Mesenchymal stem cell (in vitro differentiated cells and primary cell): Measurements from ENCODE around the gene AOX1.
A peak's percentile ranks its signal among the peaks of the same experiment; 100 is the strongest.

ENCODE experiments used
- DNase-seq: peaks from one replicate; pipeline ENCODE4 v3.0.0-alpha.2; 2013
- H2AFZ ChIP-seq: one replicate; pipeline ENCODE4 v1.6.1; 2013; ENCODE audit warnings: low read depth, mild to moderate bottlenecking, control low read depth, inconsistent platforms, low read length, moderate library complexity
- H2AK5ac ChIP-seq: 2 replicates; pipeline ENCODE4 v1.6.1; 2013; ENCODE audit warnings: low read length, moderate library complexity, mild to moderate bottlenecking, inconsistent platforms; ENCODE audit not compliant: severe bottlenecking
- H2BK120ac ChIP-seq: one replicate; pipeline ENCODE4 v1.6.1; 2013; ENCODE audit warnings: low read depth, mild to moderate bottlenecking, inconsistent platforms, low read length, moderate library complexity
- H2BK12ac ChIP-seq, 2 experiments: one replicate each; pipeline ENCODE4 v1.6.1; 2013; ENCODE audit warnings: inconsistent platforms in 2 of 2, low read length in 2 of 2, mild to moderate bottlenecking in 2 of 2, moderate library complexity in 2 of 2, control low read depth in 1 of 2
- H2BK15ac ChIP-seq: one replicate; pipeline ENCODE4 v1.6.1; 2013; ENCODE audit warnings: mild to moderate bottlenecking, low read depth, inconsistent platforms; ENCODE audit not compliant: poor library complexity, severe bottlenecking
- H2BK5ac ChIP-seq: 2 replicates; pipeline ENCODE4 v1.6.1; 2013; ENCODE audit warnings: low read depth, mild to moderate bottlenecking, low read length, control low read depth, inconsistent platforms; ENCODE audit not compliant: poor library complexity, severe bottlenecking
- H3K14ac ChIP-seq, 2 experiments: one replicate each; pipeline ENCODE4 v1.6.1; 2013; ENCODE audit warnings: inconsistent platforms in 2 of 2, low read length in 2 of 2, control low read depth in 1 of 2, mild to moderate bottlenecking in 1 of 2, moderate library complexity in 1 of 2
- H3K18ac ChIP-seq, 2 experiments: one replicate each; pipeline ENCODE4 v1.6.1; 2013; ENCODE audit warnings: inconsistent platforms in 2 of 2, low read length in 2 of 2, control low read depth in 1 of 2, low read depth in 1 of 2, mild to moderate bottlenecking in 1 of 2
- H3K23ac ChIP-seq, 2 experiments: one replicate each; pipeline ENCODE4 v1.6.1; 2013; ENCODE audit warnings: inconsistent platforms in 2 of 2, low read length in 2 of 2, mild to moderate bottlenecking in 2 of 2, moderate library complexity in 2 of 2, control low read depth in 1 of 2
- H3K27ac ChIP-seq: 2 replicates; pipeline ENCODE4 v1.5.1; 2013; ENCODE audit warnings: mild to moderate bottlenecking, moderate library complexity, low read length, control low read depth, inconsistent platforms; ENCODE audit not compliant: poor library complexity, severe bottlenecking
- H3K27me3 ChIP-seq, 2 experiments: 2 replicates each; pipeline versions ENCODE4 v1.6.1 to v1.7.0; 2013; ENCODE audit warnings: low read length in 2 of 2, mild to moderate bottlenecking in 2 of 2, moderate library complexity in 2 of 2, control low read depth in 1 of 2, inconsistent platforms in 1 of 2; ENCODE audit not compliant: control insufficient read depth in 1 of 2, insufficient read depth in 1 of 2
- H3K36me3 ChIP-seq, 2 experiments: 2 replicates each; pipeline versions ENCODE4 v1.6.1 to v1.7.0; 2013; ENCODE audit warnings: low read length in 2 of 2, control low read depth in 1 of 2, inconsistent platforms in 1 of 2, low read depth in 1 of 2, mild to moderate bottlenecking in 1 of 2; ENCODE audit not compliant: insufficient read depth in 2 of 2, control insufficient read depth in 1 of 2
- H3K4ac ChIP-seq, 2 experiments: one replicate each; pipeline ENCODE4 v1.6.1; 2013; ENCODE audit warnings: inconsistent platforms in 2 of 2, low read length in 2 of 2, mild to moderate bottlenecking in 2 of 2, moderate library complexity in 2 of 2, control low read depth in 1 of 2, low read depth in 1 of 2
- H3K4me1 ChIP-seq: 2 replicates; pipeline ENCODE4 v1.6.1; 2013; ENCODE audit warnings: low read depth, low read length, control low read depth; ENCODE audit not compliant: control insufficient read depth, insufficient read depth
- H3K4me2 ChIP-seq: 2 replicates; pipeline ENCODE4 v1.6.1; 2013; ENCODE audit warnings: low read length, mild to moderate bottlenecking, inconsistent platforms; ENCODE audit not compliant: poor library complexity, severe bottlenecking
- H3K4me3 ChIP-seq, 2 experiments: 2 replicates each; pipeline versions ENCODE4 v1.5.1 to v1.7.0; 2013; ENCODE audit warnings: low read length in 2 of 2, mild to moderate bottlenecking in 2 of 2, control low read depth in 1 of 2, low read depth in 1 of 2; ENCODE audit not compliant: insufficient read depth in 1 of 2
- H3K79me1 ChIP-seq: replicated peaks from 2 replicates; pipeline ENCODE4 v1.6.1; 2013; ENCODE audit warnings: mild to moderate bottlenecking, control low read depth, low read length, inconsistent platforms; ENCODE audit not compliant: poor library complexity, severe bottlenecking
- H3K9ac ChIP-seq: 2 replicates; pipeline ENCODE4 v1.7.0; 2013; ENCODE audit warnings: mild to moderate bottlenecking, low read length, moderate library complexity
- H3K9me3 ChIP-seq: 2 replicates; pipeline ENCODE4 v1.7.0; 2013; ENCODE audit warnings: mild to moderate bottlenecking, low read length; ENCODE audit not compliant: control insufficient read depth
- H4K8ac ChIP-seq: one replicate; pipeline ENCODE4 v1.6.1; 2013; ENCODE audit warnings: inconsistent platforms, mild to moderate bottlenecking, low read length, moderate library complexity
- H4K91ac ChIP-seq: one replicate; pipeline ENCODE4 v1.6.1; 2013; ENCODE audit warnings: mild to moderate bottlenecking, low read length, inconsistent platforms
- WGBS: methylation state at CpG from one replicate; pipeline ENCODE4 v1.1.7; 2013; ENCODE audit warnings: mixed read lengths; 5-methylcytosine and 5-hydroxymethylcytosine counted together

Gene AOX1

DNA sequence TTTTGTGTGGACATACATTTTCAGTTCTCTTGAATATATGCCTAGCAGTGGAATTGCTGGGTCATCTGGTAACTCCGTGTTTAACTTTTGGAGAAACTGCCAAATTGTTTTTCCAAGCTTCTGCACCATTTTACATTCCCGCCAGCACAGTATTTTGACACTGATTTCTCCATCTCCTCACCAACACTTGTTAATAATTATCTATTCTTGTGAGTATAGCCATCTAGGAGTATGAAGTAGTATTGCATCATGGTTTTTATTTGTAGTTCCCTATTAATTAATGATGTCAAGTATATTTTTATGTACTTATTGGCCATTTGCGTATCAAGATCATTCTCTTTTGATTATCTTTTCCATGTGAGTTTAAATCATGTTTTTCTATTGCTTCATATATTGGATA, 17.9 kb upstream of the AOX1 start:
- Histone ChIP-seq H3K79me1 (peaks cover 13% of the 10 kb centered on the region), H4K91ac (no peak overlapping the region), H3K4me2 (no peak overlapping the region), H3K27ac (no peak overlapping the region), H3K4ac (no peak overlapping the region), H2BK120ac (no peak overlapping the region), H3K23ac (no peak overlapping the region), H3K18ac (no peak overlapping the region), H2BK5ac (no peak overlapping the region), H3K9me3 (no peaks in the 10 kb centered on the region), H2BK15ac (no peak overlapping the region), H4K8ac (no peak overlapping the region), H3K27me3 (no peaks in the 10 kb centered on the region), H3K14ac (no peak overlapping the region), H3K36me3 (no peaks in the 10 kb centered on the region), H2BK12ac (no peak overlapping the region), H3K9ac (no peak overlapping the region), H3K4me3 (no peak overlapping the region), H3K4me1 (no peaks in the 10 kb centered on the region), H2AFZ (no peak overlapping the region), H2AK5ac (no peak overlapping the region)
- no peak for DNase-seq
- WGBS, result 100% methylated on average over 1 of the region's 3 CpGs

DNA sequence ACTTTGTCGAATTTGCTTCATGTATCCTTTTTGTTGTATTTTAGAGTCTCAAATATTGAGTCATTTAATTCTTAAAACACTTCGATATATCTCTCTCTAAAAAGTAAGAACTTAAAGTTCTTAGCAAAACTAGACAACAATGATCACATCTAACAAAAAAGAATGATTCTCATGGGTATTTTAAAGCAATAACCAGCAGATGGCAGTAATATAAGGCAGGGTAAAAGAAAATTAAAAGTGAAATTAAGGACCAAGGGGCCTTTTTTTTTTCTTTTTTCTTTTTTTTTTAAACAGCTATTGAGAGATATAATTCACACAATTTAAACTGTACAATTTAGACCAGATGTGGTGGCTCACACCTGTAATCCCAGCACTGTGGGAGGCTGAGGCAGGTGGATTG, 9.9 kb upstream of the AOX1 start:
- Histone ChIP-seq H3K79me1 (peaks cover 2% of the 10 kb centered on the region), H3K9me3 (no peaks in the 10 kb centered on the region), H2AK5ac (no peak overlapping the region), H2BK120ac (no peak overlapping the region), H3K14ac (no peak overlapping the region), H3K36me3 (no peaks in the 10 kb centered on the region), H4K91ac (no peak overlapping the region), H3K9ac (no peak overlapping the region), H3K4me1 (no peaks in the 10 kb centered on the region), H3K4me3 (no peak overlapping the region), H3K27ac (no peak overlapping the region), H2BK5ac (no peak overlapping the region), H3K23ac (no peak overlapping the region), H4K8ac (no peak overlapping the region), H2BK12ac (no peak overlapping the region), H2AFZ (no peak overlapping the region), H3K18ac (no peak overlapping the region), H3K4me2 (no peak overlapping the region), H3K27me3 (no peaks in the 10 kb centered on the region), H2BK15ac (no peak overlapping the region), H3K4ac (no peak overlapping the region)
- peak; percentile 26 for DNase-seq
- WGBS, result no CpG with 5 or more reads among the region's 2 CpGs

DNA sequence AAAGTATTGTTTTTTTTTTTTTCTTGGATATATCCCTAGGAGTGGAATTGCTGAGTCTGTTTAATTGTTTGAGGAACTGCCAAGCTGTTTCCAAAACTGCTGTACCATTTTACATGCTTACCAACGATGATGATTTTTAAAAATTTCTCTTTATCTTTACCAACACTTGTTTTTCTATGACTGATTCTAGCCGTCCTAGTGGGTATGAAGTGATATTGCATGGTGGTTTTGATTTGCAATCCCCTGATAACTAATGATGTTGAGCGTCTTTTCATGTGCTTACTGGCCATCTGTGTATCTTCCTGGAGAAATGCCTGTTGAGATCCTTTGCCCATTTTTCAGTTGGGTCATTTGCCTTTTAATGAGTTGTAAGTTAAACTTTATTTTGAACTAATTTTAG, 8.8 kb upstream of the AOX1 start:
- Histone ChIP-seq H3K4me2 (no peak overlapping the region), H3K79me1 (peaks cover 2% of the 10 kb centered on the region), H3K4me1 (no peaks in the 10 kb centered on the region), H3K27ac (no peak overlapping the region), H3K4me3 (no peak overlapping the region), H3K18ac (no peak overlapping the region), H3K27me3 (no peaks in the 10 kb centered on the region), H2AFZ (no peak overlapping the region), H2BK12ac (no peak overlapping the region), H2BK15ac (no peak overlapping the region), H2AK5ac (no peak overlapping the region), H4K8ac (no peak overlapping the region), H2BK120ac (no peak overlapping the region), H4K91ac (no peak overlapping the region), H3K9ac (no peak overlapping the region), H3K36me3 (no peaks in the 10 kb centered on the region), H3K23ac (no peak overlapping the region), H3K14ac (no peak overlapping the region), H3K9me3 (no peaks in the 10 kb centered on the region), H3K4ac (no peak overlapping the region), H2BK5ac (no peak overlapping the region)
- WGBS, result 97% methylated on average over 2 of the region's 3 CpGs
- DNase-seq, result no peak

DNA sequence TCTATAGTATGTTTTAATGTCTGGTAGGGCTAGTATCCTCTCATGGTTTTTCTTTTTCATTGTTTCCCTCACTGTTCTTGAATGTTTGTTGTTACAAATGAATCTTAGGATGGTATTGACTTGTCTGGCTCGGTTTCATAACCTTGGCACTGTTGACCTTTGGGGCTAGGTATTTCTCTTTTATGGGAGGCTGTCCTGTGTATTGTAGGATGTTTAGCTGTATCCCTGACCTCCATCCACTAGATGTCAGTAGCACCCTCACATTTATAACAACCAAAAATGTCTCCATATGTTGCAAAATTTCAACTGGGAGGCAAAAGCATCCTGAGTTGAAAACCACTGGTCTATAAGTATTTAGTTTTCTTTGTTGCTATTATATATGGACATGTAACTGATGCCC, 7.0 kb upstream of the AOX1 start:
- no peak overlapping the region for H3K27ac ChIP-seq
- no peak overlapping the region for H3K23ac ChIP-seq
- no peak overlapping the region for H3K9ac ChIP-seq
- WGBS, result 40% methylated on average over 1 of the region's 1 CpG
- H4K8ac ChIP-seq, result no peak overlapping the region
- no peak overlapping the region for H2BK5ac ChIP-seq
- no peak overlapping the region for H2BK12ac ChIP-seq
- no peaks in the 10 kb centered on the region for H3K4me1 ChIP-seq
- no peak overlapping the region for H3K4me3 ChIP-seq
- DNase-seq, result peak; percentile 45
- H3K79me1 ChIP-seq, result peaks cover 2% of the 10 kb centered on the region
- H2AK5ac ChIP-seq, result no peak overlapping the region
- H3K4me2 ChIP-seq, result no peak overlapping the region
- H3K27me3 ChIP-seq, result no peaks in the 10 kb centered on the region
- no peak overlapping the region for H2BK120ac ChIP-seq
- no peak overlapping the region for H4K91ac ChIP-seq
- H3K4ac ChIP-seq, result no peak overlapping the region
- H3K18ac ChIP-seq, result no peak overlapping the region
- no peaks in the 10 kb centered on the region for H3K9me3 ChIP-seq
- no peaks in the 10 kb centered on the region for H3K36me3 ChIP-seq
- no peak overlapping the region for H2BK15ac ChIP-seq
- H3K14ac ChIP-seq, result no peak overlapping the region
- no peak overlapping the region for H2AFZ ChIP-seq
